HG03159 (cell line): ENCODE data around the gene MCFD2.

Source experiments
- ATAC-seq: cut with Tn5 transposase; IDR thresholded peaks from one replicate; pipeline ENCODE4 v1.9.1; 2021; ENCODE audit warnings: mild to moderate bottlenecking, moderate library complexity; ENCODE audit not compliant: unreplicated experiment

The MCFD2 gene

DNA sequence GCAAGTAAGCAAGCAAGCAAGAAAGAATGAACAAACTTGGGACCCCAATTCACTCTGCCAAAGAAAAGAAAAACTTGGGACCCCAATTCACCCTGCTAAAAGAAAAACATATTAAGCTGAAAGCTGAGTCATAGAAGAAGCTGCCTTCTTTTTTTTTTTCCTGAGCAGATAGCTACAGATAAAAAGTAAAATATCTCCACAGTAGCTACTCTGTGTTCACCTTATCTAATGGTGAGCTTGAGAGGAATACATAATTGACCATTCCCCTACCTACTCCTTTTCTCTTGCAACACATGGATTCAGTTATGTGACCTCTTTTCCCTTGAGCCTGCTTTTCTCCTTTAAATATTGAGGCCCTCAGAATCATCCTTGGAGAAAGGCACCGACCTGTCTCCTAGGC, 63.0 kb downstream of the MCFD2 start:
- no peak for ATAC-seq

DNA sequence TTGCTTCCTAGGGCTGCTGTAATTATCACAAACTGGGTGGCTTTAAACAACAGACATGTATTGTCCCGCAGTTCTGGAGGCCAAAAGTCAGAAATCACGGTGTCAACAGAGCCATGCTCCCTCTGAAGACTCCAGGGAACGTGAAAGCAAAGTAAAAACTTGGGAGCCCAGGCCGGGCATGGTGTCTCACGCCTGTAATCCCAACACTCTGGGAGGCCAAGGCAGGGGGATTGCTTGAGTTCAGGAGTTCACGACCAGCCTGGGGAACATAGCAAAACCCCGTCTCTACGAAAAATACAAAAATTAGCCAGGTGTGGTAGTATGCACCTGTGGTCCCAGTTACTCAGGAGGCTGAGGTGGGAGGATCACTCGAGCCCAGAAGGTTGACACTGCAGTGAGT, 63.5 kb downstream of the MCFD2 start:
- no peak for ATAC-seq
